KG1 (cell line): ENCODE measurements around the gene SPTLC1.
"Not testable (repeated sequence)": the region's sequence is repeated elsewhere in the genome, so short reads cannot be mapped to it uniquely, and the experiment has no call there.

Experiments
- DNase-seq: peaks from one replicate; lab custom pipeline; 2025; lab: John Stamatoyannopoulos, UW

The SPTLC1 gene

GRCh38 chr9:92140074-92140753 is 25.0 kb upstream of the SPTLC1 start:
- DNase-seq: peak; percentile 39

GRCh38 chr9:92138960-92139540 is 23.8 kb upstream of the SPTLC1 start:
- not testable (repeated sequence) for DNase-seq

GRCh38 chr9:92138157-92138959 is 23.1 kb upstream of the SPTLC1 start:
- peak; percentile 82 for DNase-seq

- no peak for DNase-seq
Measured at GRCh38 chr9:92136184-92136858, 21.1 kb upstream of the SPTLC1 start.

- no peak for DNase-seq
Measured at GRCh38 chr9:92135576-92135975, 20.4 kb upstream of the SPTLC1 start.

GRCh38 chr9:92133949-92134604 is 18.9 kb upstream of the SPTLC1 start:
- peak; percentile 53 for DNase-seq

GRCh38 chr9:92132913-92133312 is 17.7 kb upstream of the SPTLC1 start:
- not testable (repeated sequence) for DNase-seq

GRCh38 chr9:92132501-92132900 is 17.3 kb upstream of the SPTLC1 start:
- no peak for DNase-seq

GRCh38 chr9:92122800-92123199 is 7.6 kb upstream of the SPTLC1 start:
- DNase-seq: no peak

GRCh38 chr9:92122061-92122460 is 6.8 kb upstream of the SPTLC1 start:
- DNase-seq: no peak

GRCh38 chr9:92121265-92121664 is 6.1 kb upstream of the SPTLC1 start:
- DNase-seq: no peak

- no peak for DNase-seq
Measured at GRCh38 chr9:92120138-92120537, 4.9 kb upstream of the SPTLC1 start.

- DNase-seq: no peak
Measured at GRCh38 chr9:92119586-92119985, 4.4 kb upstream of the SPTLC1 start.

GRCh38 chr9:92108122-92108521 is 7.1 kb downstream of the SPTLC1 start:
- no peak for DNase-seq

- DNase-seq: not testable (repeated sequence)
Measured at GRCh38 chr9:92105446-92106225, 9.6 kb downstream of the SPTLC1 start.

GRCh38 chr9:92103601-92104000 is 11.6 kb downstream of the SPTLC1 start:
- DNase-seq: not testable (repeated sequence)

GRCh38 chr9:92100237-92100911 is 14.8 kb downstream of the SPTLC1 start:
- no peak for DNase-seq

- no peak for DNase-seq
Measured at GRCh38 chr9:92098638-92099037, 16.6 kb downstream of the SPTLC1 start.

GRCh38 chr9:92097997-92098482 is 17.2 kb downstream of the SPTLC1 start:
- DNase-seq: no peak

GRCh38 chr9:92095236-92095635 is 20.0 kb downstream of the SPTLC1 start:
- DNase-seq: no peak
